A204.1 (cell line): ENCODE data around the gene FSTL4.

Source experiments
- FAIRE-seq: peaks from 2 replicates; lab custom pipeline; 2012; peaks lifted over from hg19 to GRCh38; lab: Jason Lieb, UNC

Gene FSTL4

GRCh38 chr5:133259199-133259997 is 352.9 kb downstream of the FSTL4 start:
- FAIRE-seq, result no peak

- FAIRE-seq, result no peak
Observed at GRCh38 chr5:133257977-133258376, 354.4 kb downstream of the FSTL4 start.

- FAIRE-seq, result no peak
Observed at GRCh38 chr5:133256276-133256675, 356.1 kb downstream of the FSTL4 start.

- no peak for FAIRE-seq
Observed at GRCh38 chr5:133254803-133255202, 357.5 kb downstream of the FSTL4 start.

- FAIRE-seq, result no peak
Observed at GRCh38 chr5:133253671-133254070, 358.7 kb downstream of the FSTL4 start.

DNA sequence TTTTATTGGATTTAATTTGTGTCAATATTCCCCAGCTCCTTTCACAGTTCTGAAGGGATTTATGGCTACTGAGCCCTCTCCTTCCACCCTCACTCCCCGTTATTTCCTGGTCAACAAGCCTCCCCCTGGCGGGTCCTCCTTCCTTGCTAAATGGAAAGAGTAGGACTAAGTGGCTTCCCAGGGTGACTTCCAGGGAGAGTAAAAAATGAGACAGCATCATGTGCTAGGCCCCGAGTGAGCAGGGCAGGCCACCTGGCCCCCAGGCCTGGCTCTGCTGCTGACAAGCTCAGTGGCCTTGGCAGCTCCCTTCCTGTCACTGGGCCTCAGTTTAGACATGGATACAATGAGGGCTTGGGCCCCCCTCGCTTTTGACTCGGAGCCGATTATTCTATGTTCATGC is 359.3 kb downstream of the FSTL4 start:
- no peak for FAIRE-seq

- no peak for FAIRE-seq
Observed at GRCh38 chr5:133252133-133252480, 360.2 kb downstream of the FSTL4 start.

GRCh38 chr5:133251296-133252132 is 360.8 kb downstream of the FSTL4 start:
- no peak for FAIRE-seq

DNA sequence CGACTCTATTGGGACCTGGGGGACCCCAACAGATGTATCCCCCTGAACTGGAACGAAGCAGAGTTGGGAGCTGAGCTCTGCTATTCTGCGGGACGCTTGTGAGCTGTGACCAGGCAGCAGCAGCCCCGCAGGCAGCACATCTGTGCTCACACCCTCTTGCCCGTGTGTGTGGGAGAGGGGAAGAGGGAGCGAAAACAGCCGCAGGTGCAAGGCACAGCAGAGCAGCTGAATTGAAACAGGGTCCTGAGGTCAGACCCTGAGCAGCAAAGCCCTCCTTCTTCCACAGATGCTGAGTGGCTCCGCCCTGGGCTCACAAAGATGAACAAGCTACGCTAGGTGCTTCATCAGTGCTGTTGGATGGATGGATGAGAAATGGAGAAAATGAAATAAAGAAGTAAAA is 361.8 kb downstream of the FSTL4 start:
- no peak for FAIRE-seq

DNA sequence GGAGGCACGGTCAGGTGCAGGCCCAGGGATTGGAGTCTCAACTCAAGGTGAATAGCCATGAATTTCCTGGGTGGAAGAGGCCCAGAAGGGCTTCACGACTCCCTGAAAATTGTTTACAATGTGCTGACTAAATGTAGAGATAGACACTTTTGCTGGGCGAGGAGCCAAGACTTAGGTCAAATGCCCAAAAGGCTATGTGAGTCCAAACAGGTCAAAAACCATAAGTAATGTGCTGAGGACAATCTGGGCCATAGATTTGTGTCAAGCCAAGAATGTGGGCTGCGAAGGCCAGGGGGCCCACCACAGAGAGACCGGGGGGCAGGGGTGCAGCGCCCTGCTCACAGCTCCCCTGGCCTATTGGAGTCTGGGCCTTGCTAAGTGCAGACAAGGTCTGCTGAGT is 362.7 kb downstream of the FSTL4 start:
- no peak for FAIRE-seq

DNA sequence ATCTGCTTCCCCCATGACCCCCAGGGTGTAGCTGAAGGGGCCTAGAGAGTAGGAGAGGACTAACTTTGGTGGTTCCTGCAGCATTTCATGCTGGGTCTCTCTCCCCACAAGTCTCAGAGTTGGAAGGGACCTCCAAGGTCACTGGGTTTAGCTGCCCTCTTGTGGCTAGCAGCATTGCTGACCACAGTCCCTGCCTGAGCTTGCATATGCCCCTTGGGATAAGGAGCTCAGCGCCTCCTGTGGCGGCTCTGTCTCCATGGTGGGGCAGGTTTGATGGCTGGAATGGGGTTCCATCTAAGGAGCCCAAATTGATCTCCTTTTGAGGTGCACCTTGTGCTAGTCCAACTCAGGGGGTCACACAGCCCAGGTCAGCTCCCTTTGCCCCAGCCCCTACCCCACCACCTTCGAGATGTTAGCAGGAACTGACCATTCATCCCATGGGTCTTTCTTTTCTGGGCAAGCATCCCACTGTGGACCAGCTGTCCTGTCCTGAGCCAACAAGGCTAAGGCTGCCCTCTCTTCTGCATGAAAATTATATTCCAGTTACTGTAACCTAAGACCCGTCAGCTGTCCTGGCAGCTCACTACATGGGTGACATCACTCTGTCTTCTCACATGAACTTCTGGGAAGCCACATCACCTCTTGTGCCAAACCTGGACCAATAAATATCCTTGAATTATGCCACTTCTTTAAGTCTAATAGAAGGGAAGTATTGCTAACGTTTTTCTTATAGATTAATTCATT is 364.3 kb downstream of the FSTL4 start:
- no peak for FAIRE-seq

- no peak for FAIRE-seq
Observed at GRCh38 chr5:133247151-133247709, 365.1 kb downstream of the FSTL4 start.

DNA sequence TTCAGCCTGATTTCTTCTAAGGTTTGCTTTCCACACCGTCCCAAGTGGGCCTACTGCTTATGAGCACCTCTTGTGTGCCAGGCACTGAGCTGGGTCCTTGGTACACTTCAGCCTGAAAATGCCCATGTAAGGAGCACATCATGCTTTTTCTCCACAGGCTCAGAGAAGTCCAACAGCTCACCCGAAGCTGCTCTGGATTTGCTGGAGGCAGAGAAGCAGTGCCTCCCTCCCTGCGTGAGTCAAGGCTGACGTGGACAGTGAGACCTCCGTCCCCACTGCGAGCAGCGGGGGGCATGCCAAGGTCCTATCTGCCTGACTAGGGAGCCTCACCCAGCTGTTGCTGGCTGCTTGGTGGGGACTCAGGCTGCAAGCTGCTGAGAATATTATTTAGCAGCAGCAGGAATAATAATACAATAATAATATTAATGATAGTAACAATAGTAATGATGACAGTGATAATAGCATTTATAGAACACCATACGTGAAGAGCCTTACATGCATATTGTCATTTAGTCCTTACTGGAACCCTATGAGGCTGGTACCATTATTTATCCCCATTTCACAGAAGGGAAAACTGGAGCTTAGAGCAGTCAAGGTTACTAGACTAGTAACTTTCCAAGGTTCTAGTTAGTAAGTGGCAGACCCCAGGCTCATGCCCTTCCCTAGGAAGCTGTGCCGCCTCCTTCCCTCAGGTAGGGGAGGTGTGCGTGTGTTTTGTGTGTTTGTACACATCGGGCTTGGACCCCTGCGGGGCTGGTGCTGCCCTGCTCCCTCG is 365.8 kb downstream of the FSTL4 start:
- FAIRE-seq, result no peak

DNA sequence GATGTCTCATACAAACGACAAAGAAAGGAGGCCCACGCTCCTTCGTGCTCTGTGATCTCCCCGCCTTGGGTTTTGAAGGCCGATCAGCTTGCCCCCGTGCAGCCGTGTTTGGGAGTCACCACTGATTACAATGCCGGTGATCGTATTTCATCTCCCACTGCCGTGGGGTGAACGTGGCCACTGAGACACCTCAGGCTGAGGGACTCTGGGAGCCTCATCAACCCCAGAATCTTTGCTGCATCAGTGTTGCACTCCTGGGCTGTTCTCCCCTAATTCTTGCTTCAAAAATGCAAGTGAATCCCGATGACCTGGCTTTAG is 366.3 kb downstream of the FSTL4 start:
- FAIRE-seq, result no peak

DNA sequence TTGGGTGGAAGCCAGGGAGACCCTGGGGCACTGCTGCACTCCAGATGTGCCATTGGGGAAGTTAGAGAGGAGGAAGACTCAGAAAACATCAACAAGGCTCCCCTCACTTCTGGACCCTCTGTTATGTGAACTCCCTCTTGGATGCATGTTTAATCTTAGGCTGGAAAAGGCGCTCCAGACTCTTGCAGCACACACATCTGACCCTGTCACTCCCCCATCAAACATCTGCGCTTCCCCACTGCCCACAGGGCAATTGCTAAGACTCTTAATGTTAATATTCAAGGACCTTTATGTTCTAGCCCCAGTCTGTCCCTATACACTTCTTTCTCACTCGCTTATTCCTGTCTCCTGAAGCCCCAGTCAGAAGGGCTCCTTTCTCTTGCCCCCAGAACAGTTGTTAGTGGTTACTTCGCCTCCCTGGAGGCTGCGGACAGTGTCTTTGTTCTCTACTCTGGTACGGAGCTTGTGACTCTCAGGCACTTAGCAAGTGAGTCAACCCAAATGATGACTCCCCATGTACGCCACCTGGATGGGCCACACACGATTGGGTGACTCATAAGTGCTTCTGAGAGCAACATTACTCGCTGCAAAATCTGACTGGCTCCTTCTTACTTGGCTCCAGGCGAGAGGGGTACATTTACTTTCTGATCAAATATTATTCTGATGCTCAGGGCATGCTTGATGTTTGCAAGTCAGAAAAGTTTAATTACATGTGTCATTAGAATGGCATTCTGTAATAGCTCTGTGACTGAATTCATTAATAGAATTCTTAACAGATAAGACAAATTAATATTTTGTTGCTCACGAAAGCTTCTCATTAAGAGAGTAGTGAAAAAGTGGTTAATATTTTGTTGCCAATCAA is 366.9 kb downstream of the FSTL4 start:
- FAIRE-seq, result no peak

- FAIRE-seq, result no peak
Observed at GRCh38 chr5:133244242-133244641, 368.1 kb downstream of the FSTL4 start.

GRCh38 chr5:133243196-133243595 is 369.1 kb downstream of the FSTL4 start:
- no peak for FAIRE-seq

DNA sequence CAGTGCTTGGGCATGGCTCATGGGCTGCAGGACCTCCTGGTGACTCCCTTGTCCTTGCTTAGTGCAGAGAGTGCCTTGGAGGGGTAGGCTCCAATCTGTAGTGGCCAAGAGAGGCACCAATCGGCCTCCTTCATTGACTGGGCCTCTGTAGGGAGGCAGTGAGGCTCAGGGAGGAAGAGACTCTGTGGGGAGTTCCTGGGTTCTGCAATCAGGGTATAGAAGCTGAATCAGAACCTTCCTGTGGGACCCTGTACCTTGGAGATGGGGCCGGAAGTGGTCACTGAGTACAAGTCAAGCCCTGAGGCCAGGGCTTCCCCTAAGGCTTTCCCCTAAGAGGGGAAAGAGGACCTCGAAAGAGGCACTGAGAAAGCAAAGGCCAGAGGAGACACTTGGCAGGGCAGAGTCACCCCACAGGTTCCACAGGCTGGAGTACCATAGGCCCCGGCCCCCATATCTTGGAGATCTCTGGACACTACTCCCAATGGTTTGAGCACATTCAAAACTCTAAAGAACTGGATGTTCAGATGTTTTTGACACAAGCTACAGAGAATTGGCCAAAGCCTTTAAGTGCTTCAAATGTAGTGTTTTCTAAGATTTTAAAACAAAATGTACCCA is 370.0 kb downstream of the FSTL4 start:
- FAIRE-seq, result no peak

- no peak for FAIRE-seq
Observed at GRCh38 chr5:133241179-133242092, 370.9 kb downstream of the FSTL4 start.
